SW480 (cell line): Measurements from ENCODE around the gene GNG7.
"Not testable (repeated sequence)": the region's sequence is repeated elsewhere in the genome, so short reads cannot be mapped to it uniquely, and the experiment has no call there.

Source experiments
- DNase-seq: peaks from one replicate; pipeline ENCODE4 v3.0.0-alpha.2; 2016; ENCODE audit warnings: low spot score

GNG7 gene

DNA sequence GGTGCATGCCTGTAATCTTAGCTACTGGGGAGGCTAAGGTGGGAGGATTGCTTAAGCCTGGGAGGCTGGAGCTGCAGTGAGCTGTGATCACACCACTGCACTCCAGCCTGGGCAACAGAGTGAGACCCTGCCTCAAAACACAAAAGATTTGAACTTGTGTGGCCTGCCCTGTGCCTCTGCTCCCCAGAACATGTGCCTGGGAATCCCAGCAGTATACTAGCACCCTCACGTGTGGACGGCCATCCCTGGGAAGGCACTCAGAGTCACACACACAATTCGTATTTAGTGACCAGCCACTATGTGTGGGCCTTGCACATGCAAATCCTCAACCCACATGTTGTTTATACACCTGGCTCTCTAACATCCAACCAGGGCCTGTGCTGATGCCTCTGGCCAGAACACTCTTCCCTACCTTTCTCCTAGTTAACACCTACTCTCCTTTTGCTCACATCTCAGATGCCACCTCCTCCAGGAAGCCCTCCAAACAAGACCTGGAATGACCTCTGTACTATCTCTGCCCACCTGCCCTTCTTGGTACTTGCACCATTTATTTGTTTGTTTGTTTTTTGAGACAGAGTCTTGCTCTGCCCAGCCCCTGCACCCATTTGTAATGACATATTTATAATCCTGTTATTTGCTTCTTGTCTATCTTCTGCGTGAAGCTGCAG, 218.9 kb downstream of the GNG7 start:
- DNase-seq = no peak

GRCh38 chr19:2483084-2483483, 219.4 kb downstream of the GNG7 start:
- no peak for DNase-seq

GRCh38 chr19:2482354-2483038, 220.0 kb downstream of the GNG7 start:
- DNase-seq = no peak

GRCh38 chr19:2481466-2481865, 221.0 kb downstream of the GNG7 start:
- no peak for DNase-seq

- DNase-seq = no peak
These were observed 222.8 kb downstream of the GNG7 start for GRCh38 chr19:2479556-2480194.

DNA sequence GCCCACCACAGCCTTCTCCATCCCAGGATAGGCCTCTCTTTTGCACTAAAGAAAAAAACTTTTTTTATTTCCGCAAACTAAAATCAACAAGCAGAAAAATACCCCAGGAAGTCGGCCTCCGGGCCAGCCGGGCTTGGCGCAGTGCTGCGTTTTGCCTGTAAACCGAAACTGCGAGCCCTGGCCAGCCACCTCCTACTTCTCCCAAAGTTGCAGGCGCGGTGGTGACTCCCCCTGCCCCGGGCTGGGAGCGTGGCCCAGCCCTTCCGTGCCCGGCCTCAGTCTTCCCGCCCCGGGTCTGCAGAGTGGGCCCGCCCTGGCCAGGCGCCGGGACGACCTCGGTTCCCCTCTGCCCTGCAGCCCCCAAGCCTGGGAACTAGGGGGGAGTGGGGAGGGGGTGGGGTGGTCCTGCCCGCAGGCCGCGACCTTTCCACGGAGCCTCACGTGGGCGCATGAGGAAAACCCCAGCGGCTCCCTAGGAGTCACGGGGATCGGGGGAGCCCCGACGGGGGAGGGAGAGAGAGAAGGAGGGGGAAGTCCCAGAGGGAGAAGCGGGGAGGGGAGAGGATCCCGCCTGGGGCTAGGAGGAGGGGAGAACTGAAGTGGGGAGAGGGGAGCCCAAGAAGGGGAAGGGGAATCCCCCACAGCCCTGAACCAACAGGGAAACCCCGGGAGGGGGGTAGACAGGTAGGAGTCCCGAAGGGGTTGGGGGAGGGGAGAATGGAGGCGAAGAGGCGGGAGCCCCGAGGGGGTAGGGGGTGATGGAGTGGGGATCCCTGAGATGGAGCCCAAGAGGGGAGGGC, 223.5 kb downstream of the GNG7 start:
- no peak for DNase-seq

DNA sequence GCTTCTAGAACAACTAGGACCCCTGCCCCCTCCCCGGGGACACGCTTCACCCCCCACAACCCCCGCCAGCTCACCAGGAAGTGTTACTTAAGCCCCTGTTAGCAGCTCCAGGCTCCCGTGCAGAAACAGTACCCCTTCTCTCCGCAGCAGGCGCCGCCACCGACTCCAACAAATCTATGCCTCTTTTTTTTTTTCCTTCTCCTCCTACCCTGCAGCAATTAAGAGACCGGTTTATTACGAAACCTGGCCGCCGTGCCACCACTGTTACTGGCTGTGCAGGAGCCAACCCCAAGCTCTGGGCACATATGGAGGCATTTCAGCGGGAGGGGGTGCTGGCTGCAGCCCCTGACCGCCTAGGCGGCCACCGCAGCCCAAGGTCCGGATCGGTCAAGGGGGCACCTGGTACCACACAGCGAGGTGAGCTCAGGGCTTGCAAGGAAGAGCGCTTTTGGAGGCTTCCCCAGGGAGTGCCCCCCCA, 224.2 kb downstream of the GNG7 start:
- no peak for DNase-seq

DNA sequence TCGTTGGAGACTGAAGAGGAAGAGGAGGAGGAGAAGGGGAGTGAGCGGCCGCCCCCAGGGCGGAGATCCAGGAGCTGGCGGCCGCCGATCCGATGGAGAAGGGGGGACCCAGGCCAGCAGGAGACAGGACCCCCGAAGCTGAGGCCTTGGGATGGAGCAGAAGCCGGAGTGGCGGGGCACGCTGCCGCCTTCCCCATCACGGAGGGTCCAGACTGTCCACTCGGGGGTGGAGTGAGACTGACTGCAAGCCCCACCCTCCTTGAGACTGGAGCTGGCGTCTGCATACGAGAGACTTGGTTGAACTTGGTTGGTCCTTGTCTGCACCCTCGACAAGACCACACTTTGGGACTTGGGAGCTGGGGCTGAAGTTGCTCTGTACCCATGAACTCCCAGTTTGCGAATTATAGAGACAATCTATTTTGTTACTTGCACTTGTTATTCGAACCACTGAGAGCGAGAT, 224.7 kb downstream of the GNG7 start:
- DNase-seq = no peak

GRCh38 chr19:2477141-2477710, 225.3 kb downstream of the GNG7 start:
- no peak for DNase-seq

- no peak for DNase-seq
These were observed 225.9 kb downstream of the GNG7 start for GRCh38 chr19:2476451-2477140.

- DNase-seq = peak; percentile 89
These were observed 226.6 kb downstream of the GNG7 start, which contains the start of gene GADD45B for GRCh38 chr19:2475702-2476450. TSS of gene GADD45B (plus strand) at chr19:2476127. CDS start at chr19:2476359, 232 bp downstream.

- DNase-seq = peak; percentile 66
These were observed 227.3 kb downstream of the GNG7 start for GRCh38 chr19:2475018-2475701.

GRCh38 chr19:2474232-2475017, 228.1 kb downstream of the GNG7 start:
- DNase-seq = peak; percentile 69

- DNase-seq = not testable (repeated sequence)
These were observed 232.6 kb downstream of the GNG7 start for GRCh38 chr19:2469915-2470200.

DNA sequence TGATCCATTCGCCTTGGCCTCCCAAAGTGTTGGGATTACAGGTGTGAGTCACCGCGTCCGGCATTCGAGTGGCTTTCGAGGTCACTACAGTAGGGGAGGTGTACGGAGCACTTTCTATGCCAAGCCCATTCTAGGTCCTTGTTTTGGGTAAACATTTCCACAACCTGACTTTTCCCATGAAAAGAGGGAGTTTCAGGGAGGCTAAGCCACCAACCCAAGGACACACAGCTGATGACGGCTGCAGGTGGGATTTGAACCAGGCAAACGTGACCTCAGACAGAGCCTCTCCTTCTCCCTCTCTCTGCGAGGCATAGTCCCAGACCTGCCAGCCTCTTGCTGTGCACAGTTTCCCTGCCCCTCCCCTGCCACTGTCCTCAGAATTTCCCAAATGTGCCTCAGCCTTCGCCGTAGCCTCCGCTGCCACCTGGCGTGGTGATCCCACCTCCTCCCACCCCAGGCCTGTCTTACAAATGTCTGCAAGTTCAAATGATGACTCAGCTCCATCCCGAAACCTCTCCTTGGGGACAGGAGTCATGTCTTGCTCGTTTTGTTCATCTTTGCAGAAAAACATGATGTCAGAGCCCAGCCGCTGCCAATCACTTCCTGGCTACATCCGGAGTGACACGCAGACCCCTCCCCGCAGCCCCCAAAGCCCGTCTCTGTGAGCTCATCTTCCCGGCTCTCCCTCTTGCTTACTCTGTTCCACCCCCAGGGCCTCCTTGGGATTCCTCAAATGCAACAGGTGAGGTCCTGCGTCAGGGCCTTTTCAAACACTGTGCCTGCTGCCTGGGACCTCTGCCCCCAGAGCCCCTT, 233.2 kb downstream of the GNG7 start:
- no peak for DNase-seq

- no peak for DNase-seq
These were observed 233.9 kb downstream of the GNG7 start for GRCh38 chr19:2468596-2468995.

DNA sequence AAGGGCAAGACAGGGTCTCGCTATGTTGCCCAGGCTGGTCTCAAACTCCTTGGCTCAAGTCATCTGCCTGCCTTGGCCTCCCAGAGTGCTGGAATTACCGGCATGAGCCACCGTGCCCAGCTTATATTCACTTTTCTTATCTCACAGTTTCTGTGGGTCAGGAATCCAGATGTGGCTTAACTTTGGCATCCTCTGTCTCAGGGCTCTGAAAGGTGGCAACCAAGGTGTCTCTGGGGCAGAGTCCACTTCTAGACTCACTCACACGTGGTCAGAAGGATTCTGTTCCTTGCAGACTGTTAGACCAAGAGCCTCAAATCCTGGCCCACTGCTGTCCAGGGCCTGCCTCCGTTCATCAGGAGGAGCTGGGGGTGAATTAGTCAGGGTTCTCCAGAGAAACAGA, 238.1 kb downstream of the GNG7 start:
- no peak for DNase-seq

- DNase-seq = not testable (repeated sequence)
These were observed 238.8 kb downstream of the GNG7 start for GRCh38 chr19:2463694-2464093.
